Subcutaneous abdominal adipose tissue (tissue), 5 donors: ENCODE measurements around the gene LRP1B.

Source experiments
- H3K27ac ChIP-seq: one replicate; pipeline ENCODE4 v1.7.0; 2013; ENCODE audit warnings: low read depth, mild to moderate bottlenecking, inconsistent platforms, low read length, moderate library complexity
- H3K27me3 ChIP-seq, 5 donors: one replicate each; pipeline ENCODE4 v1.7.0; 2013; ENCODE audit warnings: low read length in 5 of 5, inconsistent platforms in 1 of 5; ENCODE audit not compliant: control insufficient read depth in 5 of 5, insufficient read depth in 4 of 5
- H3K36me3 ChIP-seq, 5 donors: one replicate each; pipeline ENCODE4 v1.7.0; 2013; ENCODE audit warnings: low read length in 5 of 5; ENCODE audit not compliant: control insufficient read depth in 5 of 5, insufficient read depth in 5 of 5
- H3K4me1 ChIP-seq, 5 donors: one replicate each; pipeline ENCODE4 v1.7.0; 2013; ENCODE audit warnings: low read length in 5 of 5, mild to moderate bottlenecking in 3 of 5, moderate library complexity in 1 of 5; ENCODE audit not compliant: control insufficient read depth in 5 of 5, insufficient read depth in 5 of 5
- H3K4me3 ChIP-seq, 5 donors: one replicate each; pipeline ENCODE4 v1.7.0; 2013; ENCODE audit warnings: low read length in 5 of 5, low read depth in 1 of 5
- H3K9ac ChIP-seq, 5 donors: one replicate each; pipeline ENCODE4 v1.7.0; 2013; ENCODE audit warnings: low read length in 5 of 5, mild to moderate bottlenecking in 4 of 5, moderate library complexity in 3 of 5
- H3K9me3 ChIP-seq, 5 donors: one replicate each; pipeline ENCODE4 v1.7.0; 2013; ENCODE audit warnings: low read length in 5 of 5; ENCODE audit not compliant: control insufficient read depth in 5 of 5
- donor health status: healthy.
- donor health status: healthy.
- donor health status: healthy.
- donor health status: healthy.
- donor health status: healthy.

Gene LRP1B

DNA sequence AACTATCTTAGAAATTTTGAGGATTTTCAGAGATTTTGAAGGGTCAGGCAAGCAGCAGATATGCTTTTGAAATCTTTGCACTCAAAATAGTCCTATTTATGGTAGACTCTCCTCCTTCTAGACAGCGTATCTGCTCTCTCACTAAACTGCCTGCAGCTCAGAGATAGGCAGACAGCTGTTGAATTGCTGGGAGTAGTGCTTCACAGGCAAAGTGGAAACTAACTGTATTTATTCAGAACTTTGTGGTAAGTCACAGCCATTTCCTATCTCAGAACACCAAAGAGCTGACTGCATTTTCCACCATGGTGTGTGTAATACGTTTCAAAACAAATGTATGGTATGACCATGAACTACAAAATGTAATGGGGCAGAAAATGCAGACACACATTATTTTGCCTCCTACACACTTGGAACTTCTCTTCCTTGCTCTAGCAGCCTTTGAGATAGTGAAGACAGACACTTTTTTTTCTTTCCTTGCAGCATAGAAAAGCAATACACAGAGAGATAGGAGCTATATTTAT is 352.4 kb downstream of the LRP1B start:
- Histone ChIP-seq H3K9me3 (no peaks in the 10 kb centered on the region), H3K36me3 (no peaks in the 10 kb centered on the region), H3K9ac (no peak overlapping the region), H3K4me1 (no peaks in the 10 kb centered on the region), H3K27ac (no peak overlapping the region), H3K4me3 (no peak overlapping the region), H3K27me3 (no peaks in the 10 kb centered on the region)

- H3K9me3 ChIP-seq, result no peaks in the 10 kb centered on the region
- H3K36me3 ChIP-seq, result no peaks in the 10 kb centered on the region
- H3K27me3 ChIP-seq, result no peaks in the 10 kb centered on the region
- no peak overlapping the region for H3K4me3 ChIP-seq
- no peak overlapping the region for H3K27ac ChIP-seq
- H3K9ac ChIP-seq, result no peak overlapping the region
- no peaks in the 10 kb centered on the region for H3K4me1 ChIP-seq
These were observed 360.3 kb downstream of the LRP1B start for GRCh38 chr2:141770530-141770929.

- Histone ChIP-seq H3K27me3 (no peaks in the 10 kb centered on the region), H3K4me1 (no peaks in the 10 kb centered on the region), H3K9me3 (no peaks in the 10 kb centered on the region), H3K9ac (no peak overlapping the region), H3K27ac (no peak overlapping the region), H3K36me3 (no peaks in the 10 kb centered on the region), H3K4me3 (no peak overlapping the region)
These were observed 363.1 kb downstream of the LRP1B start for GRCh38 chr2:141767691-141768090.

DNA sequence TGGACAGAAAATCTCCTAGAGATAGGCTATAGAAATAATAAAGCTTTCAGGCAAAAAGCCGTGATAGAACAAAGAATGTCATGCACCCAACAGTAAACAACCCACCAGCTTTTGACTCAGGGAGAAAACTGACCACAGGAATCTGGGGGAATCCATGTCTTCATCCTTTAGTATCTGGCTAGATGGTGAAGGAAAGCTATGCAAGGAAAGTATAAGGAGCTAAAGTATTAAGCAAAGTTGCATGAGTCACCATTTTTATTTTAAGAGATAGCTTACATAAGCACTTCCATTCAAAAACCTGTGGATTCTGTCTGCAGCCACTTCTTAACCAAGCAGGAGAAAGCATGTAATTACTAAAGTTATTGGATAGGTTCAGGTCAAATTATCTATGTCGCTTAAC is 363.8 kb downstream of the LRP1B start:
- Histone ChIP-seq H3K4me1 (no peaks in the 10 kb centered on the region), H3K27ac (no peak overlapping the region), H3K9ac (no peak overlapping the region), H3K36me3 (no peaks in the 10 kb centered on the region), H3K9me3 (no peaks in the 10 kb centered on the region), H3K4me3 (no peak overlapping the region), H3K27me3 (no peaks in the 10 kb centered on the region)

DNA sequence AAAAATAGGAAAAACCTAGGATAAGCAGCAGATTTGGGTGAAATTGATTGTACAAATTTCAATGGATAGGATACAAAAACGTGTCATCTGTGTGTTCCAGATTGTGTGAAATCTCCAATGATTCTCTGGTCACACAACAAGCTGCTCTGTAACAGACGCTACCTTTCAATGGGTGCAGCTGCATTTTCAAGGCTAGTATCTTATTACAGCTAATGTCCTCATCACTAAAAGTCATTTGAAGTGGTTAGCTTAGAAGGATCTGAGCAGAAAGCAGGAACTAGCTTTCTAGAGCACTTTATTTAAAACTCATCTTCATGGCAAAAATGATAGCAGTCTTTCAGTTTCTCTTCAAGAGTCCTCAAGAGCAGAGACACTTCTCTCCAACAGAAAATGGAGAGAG is 364.6 kb downstream of the LRP1B start:
- no peaks in the 10 kb centered on the region for H3K4me1 ChIP-seq
- no peaks in the 10 kb centered on the region for H3K36me3 ChIP-seq
- no peak overlapping the region for H3K4me3 ChIP-seq
- H3K27me3 ChIP-seq, result no peaks in the 10 kb centered on the region
- H3K9ac ChIP-seq, result no peak overlapping the region
- no peak overlapping the region for H3K27ac ChIP-seq
- H3K9me3 ChIP-seq, result no peaks in the 10 kb centered on the region

GRCh38 chr2:141748616-141749015 is 382.2 kb downstream of the LRP1B start:
- H3K4me1 ChIP-seq, result no peaks in the 10 kb centered on the region
- no peak overlapping the region for H3K27ac ChIP-seq

DNA sequence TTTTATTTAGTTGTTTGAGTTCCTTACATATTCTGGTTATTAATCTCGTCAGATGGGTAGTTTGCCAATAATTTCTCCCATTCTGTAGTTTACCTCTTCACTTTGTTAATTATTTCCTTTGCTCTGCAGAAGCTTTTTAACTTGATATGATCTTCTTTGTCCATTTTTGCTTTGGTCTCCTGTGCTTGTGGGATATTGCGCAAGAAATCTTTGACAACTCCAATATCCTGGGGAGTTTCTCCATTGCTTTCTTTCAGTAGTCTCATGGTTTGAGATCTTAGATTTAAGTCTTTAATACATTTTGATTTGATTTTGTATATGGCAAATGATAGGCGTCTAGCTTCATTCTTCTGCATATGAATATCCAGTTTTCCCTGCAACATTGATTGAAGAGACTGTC is 389.2 kb downstream of the LRP1B start:
- no peaks in the 10 kb centered on the region for H3K9me3 ChIP-seq
- H3K9ac ChIP-seq, result no peak overlapping the region
- no peak overlapping the region for H3K27ac ChIP-seq
- H3K4me1 ChIP-seq, result no peaks in the 10 kb centered on the region
- no peaks in the 10 kb centered on the region for H3K36me3 ChIP-seq
- H3K4me3 ChIP-seq, result no peak overlapping the region
- no peaks in the 10 kb centered on the region for H3K27me3 ChIP-seq

More at GRCh38 chr2:141748616-141749015, 382.2 kb downstream of the LRP1B start:
- no peaks in the 10 kb centered on the region for H3K36me3 ChIP-seq
- no peaks in the 10 kb centered on the region for H3K9me3 ChIP-seq
- H3K4me3 ChIP-seq, result no peak overlapping the region
- H3K27me3 ChIP-seq, result no peaks in the 10 kb centered on the region
- no peak overlapping the region for H3K9ac ChIP-seq

DNA sequence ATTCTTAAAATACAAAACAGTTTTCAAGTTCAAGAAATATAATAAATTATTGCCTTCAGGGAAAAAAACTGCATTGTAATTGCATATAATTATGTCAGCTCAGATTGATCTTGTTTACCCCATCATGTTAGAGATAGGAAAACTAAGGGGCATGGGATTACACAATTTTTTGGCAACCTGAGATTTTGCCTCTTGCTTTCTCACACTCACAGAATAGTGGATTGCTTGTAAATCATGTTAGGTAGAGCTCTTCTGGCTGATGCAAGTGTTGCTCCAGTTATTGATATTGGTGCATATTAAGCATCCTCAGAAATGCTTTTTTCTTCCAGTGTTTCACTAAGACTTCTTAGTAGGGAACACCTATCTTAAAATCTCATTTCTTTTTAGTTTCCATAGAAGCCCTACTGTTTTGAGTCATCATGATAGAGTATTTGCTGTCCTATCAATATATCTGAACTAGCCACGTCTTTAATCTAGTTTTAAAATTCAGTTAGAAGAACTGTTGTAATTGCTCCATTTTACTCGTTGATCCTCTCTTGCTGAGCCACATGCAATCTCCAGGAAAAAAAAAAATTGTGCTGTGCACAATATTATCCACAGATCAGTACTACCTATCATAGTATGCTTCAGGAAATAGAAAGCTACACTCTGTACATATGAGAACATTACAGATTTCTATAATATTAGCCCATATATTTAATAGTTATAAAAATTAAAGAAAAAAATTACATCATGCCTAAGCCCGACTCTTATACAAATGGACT is 393.1 kb downstream of the LRP1B start:
- Histone ChIP-seq H3K27ac (no peak overlapping the region), H3K4me1 (no peaks in the 10 kb centered on the region), H3K9me3 (no peaks in the 10 kb centered on the region), H3K9ac (no peak overlapping the region), H3K27me3 (no peaks in the 10 kb centered on the region), H3K36me3 (no peaks in the 10 kb centered on the region), H3K4me3 (no peak overlapping the region)

- Histone ChIP-seq H3K36me3 (no peaks in the 10 kb centered on the region), H3K4me3 (no peak overlapping the region), H3K4me1 (no peaks in the 10 kb centered on the region), H3K27ac (no peak overlapping the region), H3K9ac (no peak overlapping the region), H3K27me3 (no peaks in the 10 kb centered on the region), H3K9me3 (no peaks in the 10 kb centered on the region)
These were observed 394.4 kb downstream of the LRP1B start for GRCh38 chr2:141736466-141736865.

GRCh38 chr2:141728886-141729285 is 401.9 kb downstream of the LRP1B start:
- H3K36me3 ChIP-seq, result no peaks in the 10 kb centered on the region
- no peaks in the 10 kb centered on the region for H3K9me3 ChIP-seq
- H3K27ac ChIP-seq, result no peak overlapping the region
- no peaks in the 10 kb centered on the region for H3K27me3 ChIP-seq
- H3K4me3 ChIP-seq, result no peak overlapping the region
- H3K4me1 ChIP-seq, result no peaks in the 10 kb centered on the region
- no peak overlapping the region for H3K9ac ChIP-seq
